GM12864 (cell line): Measurements from ENCODE around the gene C11orf58.

Experiments
- DNase-seq: peaks from one replicate; pipeline ENCODE4 v3.0.0-alpha.2; 2011; ENCODE audit warnings: low read depth
- H3K4me3 ChIP-seq: 2 replicates; pipeline ENCODE4 v1.5.1; 2011; ENCODE audit warnings: mild to moderate bottlenecking, low read depth, low read length, control low read depth
- CTCF ChIP-seq: IDR thresholded peaks from 2 replicates; pipeline ENCODE4 v1.5.1; 2011; ENCODE audit warnings: low read depth, mild to moderate bottlenecking, moderate library complexity, low read length, control low read depth, inconsistent platforms; ENCODE audit errors: missing control alignments

The C11orf58 gene

GRCh38 chr11:16738193-16738946 is at the start of gene C11orf58:
Gene C11orf58 (plus strand): TSS chr11:16738647. CDS start chr11:16738779, 132 bp downstream.
- DNase-seq = peak; percentile 90
- H3K4me3 ChIP-seq = peak within 1 kb of the TSS; percentile 72

GRCh38 chr11:16690086-16690485 is 48.4 kb upstream of the C11orf58 start:
- no peak for DNase-seq
- TF ChIP-seq CTCF = no peak
- no peak overlapping the region for H3K4me3 ChIP-seq

More at GRCh38 chr11:16738193-16738946, at the start of gene C11orf58:
- peak; percentile 6 for TF ChIP-seq CTCF

DNA sequence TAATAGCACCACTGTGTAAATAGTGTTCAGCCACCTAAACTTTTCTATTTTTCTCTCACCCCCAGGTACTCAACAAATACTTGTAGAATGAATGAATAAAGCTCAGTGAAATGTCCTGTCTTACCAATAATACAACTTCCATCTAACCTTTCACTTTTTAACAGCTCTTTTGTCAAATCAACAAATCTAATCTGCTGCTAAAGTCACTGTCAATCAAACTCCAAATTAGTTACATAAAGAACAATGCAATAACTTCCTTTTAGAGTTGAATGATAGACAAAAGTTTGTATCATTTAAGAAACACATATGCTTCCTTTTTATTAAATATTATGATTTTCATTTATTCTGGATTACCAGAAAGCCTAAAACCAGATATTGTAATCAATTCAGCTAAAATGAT is 34.7 kb upstream of the C11orf58 start:
- no peak for TF ChIP-seq CTCF
- no peak overlapping the region for H3K4me3 ChIP-seq
- no peak for DNase-seq

DNA sequence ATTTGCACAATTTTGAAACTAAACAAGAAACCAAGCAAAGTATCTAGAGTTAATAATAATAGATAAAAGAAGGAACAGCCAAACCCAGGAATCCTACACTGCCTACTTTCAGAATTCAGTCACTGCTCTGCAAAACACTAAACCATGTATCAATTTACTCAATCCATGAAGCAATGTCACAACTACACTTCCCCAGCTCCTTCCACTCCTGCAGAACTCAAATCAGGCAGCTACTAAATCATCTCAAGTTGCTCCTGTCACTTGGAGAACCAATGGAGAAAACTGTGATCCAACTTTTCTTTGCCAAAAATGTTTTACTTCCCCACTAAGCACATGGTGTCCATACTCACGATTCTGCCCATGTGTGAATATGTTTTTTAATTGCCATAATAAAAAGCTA is 24.9 kb upstream of the C11orf58 start:
- no peak for TF ChIP-seq CTCF
- no peak overlapping the region for H3K4me3 ChIP-seq
- no peak for DNase-seq

DNA sequence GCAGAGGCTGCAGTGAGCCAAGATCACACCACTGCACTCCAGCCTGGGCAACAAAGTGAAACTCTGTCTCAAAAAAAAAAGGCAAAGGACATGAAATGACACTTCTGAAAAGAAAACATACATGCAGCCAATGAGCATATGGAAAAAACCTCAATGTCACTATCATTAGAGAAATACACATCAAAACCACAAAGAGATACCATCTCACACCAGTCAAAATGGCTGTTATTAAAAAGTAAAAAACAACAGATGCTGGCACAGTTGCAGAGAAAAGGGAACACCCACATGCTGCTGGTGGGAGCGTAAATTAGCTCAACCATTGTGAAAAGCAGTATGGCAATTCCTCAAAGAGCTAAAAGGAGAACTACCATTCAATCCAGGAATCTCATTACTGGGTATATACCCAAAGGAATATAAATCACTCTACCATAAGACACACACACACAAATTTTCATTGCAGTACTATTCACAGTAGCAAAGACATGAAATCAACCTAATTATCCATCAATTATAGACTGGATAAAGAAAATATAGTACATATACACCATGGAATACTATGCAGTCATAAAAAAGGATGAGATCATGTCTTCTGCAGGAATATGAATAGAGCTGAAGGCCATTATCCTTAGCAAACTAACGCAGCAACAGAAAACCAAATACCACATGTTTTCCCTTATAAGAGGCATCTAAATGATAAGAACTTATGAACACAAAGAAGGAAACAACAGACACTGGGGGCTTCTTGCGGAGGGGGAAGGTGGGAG is 15.7 kb upstream of the C11orf58 start:
- no peak for DNase-seq
- TF ChIP-seq CTCF = no peak
- H3K4me3 ChIP-seq = no peak overlapping the region

DNA sequence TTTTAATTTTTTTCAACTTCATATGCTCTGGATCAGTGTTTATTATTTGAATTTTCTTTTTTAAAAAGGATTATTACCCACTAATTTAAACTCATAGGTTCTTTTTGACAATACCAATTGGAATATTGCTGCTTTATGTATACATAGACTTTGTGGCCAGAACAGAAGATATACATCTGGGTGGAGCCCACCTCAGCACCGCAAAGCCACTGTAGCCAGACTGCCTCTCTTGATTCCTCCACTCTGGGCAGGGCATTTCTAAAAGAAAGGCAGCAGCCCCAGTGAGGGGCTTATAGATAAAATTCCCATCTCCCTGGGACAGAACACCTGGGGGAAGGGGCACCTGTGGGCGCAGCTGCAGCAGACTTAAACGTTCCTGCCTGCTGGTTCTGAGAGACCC is 10.6 kb upstream of the C11orf58 start:
- TF ChIP-seq CTCF = no peak
- no peak overlapping the region for H3K4me3 ChIP-seq
- no peak for DNase-seq
